Uterus (tissue), 2 donors: ENCODE measurements around the gene SH3BP2.

ENCODE experiments used
- CTCF ChIP-seq, 4 experiments: fragments of 200-600 bp in 2 of 4; fragments of 450-650 bp in 2 of 4; sonication (generic) in 2 of 4; IDR thresholded peaks; one replicate each; pipeline ENCODE4 v1.5.1; 2016 to 2019; ENCODE audit warnings: antibody characterized with exemption in 4 of 4, mild to moderate bottlenecking in 2 of 4, moderate library complexity in 1 of 4
- POLR2A ChIP-seq, 2 donors: fragments of 450-650 bp; IDR thresholded peaks; one replicate each; pipeline ENCODE4 v1.6.1; 2016; ENCODE audit warnings: antibody characterized with exemption in 2 of 2, mild to moderate bottlenecking in 1 of 2, moderate library complexity in 1 of 2

- no peak for TF ChIP-seq CTCF (IDR thresholded peaks at IDR 0.05)
- TF ChIP-seq POLR2A (IDR thresholded peaks at IDR 0.05), result no peak
Measured at GRCh38 chr4:2809610-2810180, 16.8 kb downstream of the SH3BP2 start.
